SK-N-MC (cell line): ENCODE results near the gene KIRREL2.
"Not testable (repeated sequence)": the region's sequence is repeated elsewhere in the genome, so short reads cannot be mapped to it uniquely, and the experiment has no call there.

Experiments used
- DNase-seq: peaks from one replicate; pipeline ENCODE4 v3.0.0-alpha.2; 2011; ENCODE audit warnings: low read depth, low spot score
- H3K27ac ChIP-seq: fragments of 200-600 bp; sonication (generic); 2 replicates; pipeline ENCODE4 v1.5.1; 2016; ENCODE audit warnings: mixed run types
- H3K36me3 ChIP-seq: fragments of 200-600 bp; sonication (generic); 2 replicates; pipeline ENCODE4 v1.6.1; 2017; ENCODE audit warnings: antibody characterized with exemption, low read length, mixed read lengths; ENCODE audit not compliant: insufficient read depth
- H3K4me3 ChIP-seq: fragments of 200-600 bp; sonication (generic); 2 replicates; pipeline ENCODE4 v1.5.1; 2016
- H3K9ac ChIP-seq: fragments of 200-600 bp; sonication (generic); 2 replicates; pipeline ENCODE4 v1.8.0; 2017; ENCODE audit warnings: mixed run types, mixed read lengths; ENCODE audit not compliant: insufficient read length
- H3K9me3 ChIP-seq: fragments of 200-600 bp; sonication (generic); 2 replicates; pipeline ENCODE4 v1.6.1; 2017; ENCODE audit warnings: low read depth, mild to moderate bottlenecking, antibody characterized with exemption, low read length, moderate library complexity, mixed read lengths
- EZH2 ChIP-seq: fragments of 200-600 bp; sonication (generic); IDR thresholded peaks from one replicate; pipeline ENCODE4 v1.6.1; 2017; ENCODE audit warnings: antibody characterized with exemption
- FOXP2 ChIP-seq: optimal IDR thresholded peaks from 2 replicates; pipeline ENCODE3; 2011; ENCODE audit warnings: mild to moderate bottlenecking, moderate library complexity; ENCODE audit not compliant: insufficient read depth; ENCODE audit errors: extremely low read length, control extremely low read depth
- POLR2AphosphoS5 ChIP-seq: IDR thresholded peaks from 2 replicates; pipeline ENCODE4 v1.6.1; 2012; ENCODE audit warnings: mild to moderate bottlenecking, low read depth, low read length, borderline replicate concordance

KIRREL2 gene

GRCh38 chr19:35861640-35862160 lies 5.0 kb downstream of the KIRREL2 start:
- Histone ChIP-seq H3K36me3 (no peaks in the 10 kb centered on the region), H3K9me3 (no peaks in the 10 kb centered on the region), H3K4me3 (no peak overlapping the region), H3K9ac (no peak overlapping the region), H3K27ac (no peak overlapping the region)
- TF ChIP-seq POLR2AphosphoS5 (no peak), EZH2 (no peak), FOXP2 (no peak)
- DNase-seq, result no peak

- no peak for DNase-seq
- TF ChIP-seq FOXP2, result no peak
- no peak for TF ChIP-seq POLR2AphosphoS5
- no peak for TF ChIP-seq EZH2
Measured at GRCh38 chr19:35862528-35862927, 5.8 kb downstream of the KIRREL2 start.

DNA sequence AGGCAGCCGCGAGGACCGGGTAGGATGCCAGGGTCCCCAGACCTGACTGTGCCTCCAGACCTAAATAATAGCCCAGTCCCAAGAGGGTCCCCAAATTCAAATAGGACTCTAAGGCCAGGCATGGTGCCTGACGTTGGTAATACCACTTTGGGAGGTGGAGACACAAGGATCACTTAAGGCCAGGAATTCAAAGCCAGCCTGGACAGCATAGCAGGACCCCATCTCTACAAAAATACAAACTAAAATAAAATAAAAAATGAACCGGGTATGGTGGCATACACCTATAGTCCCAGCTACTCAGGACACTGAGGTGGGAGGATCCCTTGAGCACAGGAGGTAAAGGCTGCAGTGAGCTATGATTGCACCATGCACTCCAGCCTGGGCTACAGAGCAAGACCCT lies 6.3 kb downstream of the KIRREL2 start:
- Histone ChIP-seq H3K9me3 (no peaks in the 10 kb centered on the region), H3K9ac (no peak overlapping the region), H3K27ac (no peak overlapping the region), H3K4me3 (no peak overlapping the region), H3K36me3 (no peaks in the 10 kb centered on the region)
- TF ChIP-seq FOXP2, result no peak
- TF ChIP-seq EZH2, result no peak
- TF ChIP-seq POLR2AphosphoS5, result no peak
- DNase-seq, result no peak

More at GRCh38 chr19:35862528-35862927, 5.8 kb downstream of the KIRREL2 start:
- H3K4me3 ChIP-seq, result no peak overlapping the region
- no peaks in the 10 kb centered on the region for H3K9me3 ChIP-seq
- no peaks in the 10 kb centered on the region for H3K36me3 ChIP-seq
- H3K27ac ChIP-seq, result no peak overlapping the region
- H3K9ac ChIP-seq, result no peak overlapping the region

- no peaks in the 10 kb centered on the region for H3K36me3 ChIP-seq
- H3K9ac ChIP-seq, result no peak within 1 kb of the TSS
- no peaks in the 10 kb centered on the region for H3K9me3 ChIP-seq
- no peak for DNase-seq
- TF ChIP-seq POLR2AphosphoS5 (no peak), EZH2 (no peak), FOXP2 (no peak)
- H3K27ac ChIP-seq, result peak within 1 kb of the TSS; percentile 52; the same call in 1 of the 2 replicates
- peak within 1 kb of the TSS; percentile 82 for H3K4me3 ChIP-seq
Measured at GRCh38 chr19:35868172-35868822, 11.6 kb downstream of the KIRREL2 start, which contains the start of gene APLP1. APLP1 (plus strand) TSS chr19:35868574; CDS start chr19:35868637, 63 bp downstream.

GRCh38 chr19:35868823-35869326 lies 12.2 kb downstream of the KIRREL2 start:
- no peak for DNase-seq

DNA sequence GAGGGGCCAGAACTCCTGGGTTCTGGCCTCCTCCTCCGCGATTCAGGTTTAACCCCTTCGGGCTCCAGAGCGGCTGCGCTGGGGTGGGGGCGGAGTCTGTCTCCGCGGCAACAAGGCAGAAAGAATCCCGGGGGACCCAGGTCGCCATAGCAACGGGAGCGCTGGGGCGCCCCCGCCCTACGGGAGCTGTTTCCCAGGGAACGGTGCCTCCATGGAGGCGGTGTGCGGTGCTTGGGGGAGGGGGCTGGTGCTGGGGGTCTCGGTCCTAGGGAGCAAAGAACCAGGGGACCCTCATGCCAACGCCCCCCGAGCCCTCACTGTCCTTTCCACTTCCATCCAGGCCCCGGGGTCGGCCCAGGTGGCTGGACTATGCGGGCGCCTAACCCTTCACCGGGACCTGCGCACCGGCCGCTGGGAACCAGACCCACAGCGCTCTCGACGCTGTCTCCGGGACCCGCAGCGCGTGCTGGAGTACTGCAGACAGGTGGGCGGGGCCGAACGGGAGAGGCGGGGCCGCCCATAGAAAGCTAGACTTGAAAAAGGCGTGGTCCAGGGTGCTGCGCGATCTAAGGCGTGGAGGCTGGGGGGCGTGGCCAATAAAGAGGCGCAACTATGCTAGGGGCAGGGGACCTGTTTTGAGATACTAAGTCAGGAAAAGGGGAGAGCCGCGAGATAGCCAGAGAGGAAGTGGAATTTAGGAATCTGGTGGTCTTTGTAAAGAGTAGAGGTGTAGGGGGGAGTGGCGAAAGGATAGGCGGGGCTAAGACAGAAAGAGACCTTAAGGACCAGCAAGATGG lies 12.8 kb downstream of the KIRREL2 start:
- no peak overlapping the region for H3K9ac ChIP-seq
- H3K9me3 ChIP-seq, result no peaks in the 10 kb centered on the region
- TF ChIP-seq EZH2 (no peak), POLR2AphosphoS5 (peak; percentile 56; the same call in 1 of the 2 replicates)
- peak overlapping the region; percentile 52; the same call in 1 of the 2 replicates for H3K27ac ChIP-seq
- no peaks in the 10 kb centered on the region for H3K36me3 ChIP-seq
- H3K4me3 ChIP-seq, result peak overlapping the region; percentile 82
- DNase-seq, result peak; percentile 85

More at GRCh38 chr19:35868823-35869326, 12.2 kb downstream of the KIRREL2 start:
- Histone ChIP-seq H3K9ac (no peak overlapping the region), H3K36me3 (no peaks in the 10 kb centered on the region), H3K4me3 (peak overlapping the region; percentile 82), H3K9me3 (no peaks in the 10 kb centered on the region), H3K27ac (no peak overlapping the region)
- TF ChIP-seq EZH2 (no peak), FOXP2 (no peak), POLR2AphosphoS5 (no peak)

DNA sequence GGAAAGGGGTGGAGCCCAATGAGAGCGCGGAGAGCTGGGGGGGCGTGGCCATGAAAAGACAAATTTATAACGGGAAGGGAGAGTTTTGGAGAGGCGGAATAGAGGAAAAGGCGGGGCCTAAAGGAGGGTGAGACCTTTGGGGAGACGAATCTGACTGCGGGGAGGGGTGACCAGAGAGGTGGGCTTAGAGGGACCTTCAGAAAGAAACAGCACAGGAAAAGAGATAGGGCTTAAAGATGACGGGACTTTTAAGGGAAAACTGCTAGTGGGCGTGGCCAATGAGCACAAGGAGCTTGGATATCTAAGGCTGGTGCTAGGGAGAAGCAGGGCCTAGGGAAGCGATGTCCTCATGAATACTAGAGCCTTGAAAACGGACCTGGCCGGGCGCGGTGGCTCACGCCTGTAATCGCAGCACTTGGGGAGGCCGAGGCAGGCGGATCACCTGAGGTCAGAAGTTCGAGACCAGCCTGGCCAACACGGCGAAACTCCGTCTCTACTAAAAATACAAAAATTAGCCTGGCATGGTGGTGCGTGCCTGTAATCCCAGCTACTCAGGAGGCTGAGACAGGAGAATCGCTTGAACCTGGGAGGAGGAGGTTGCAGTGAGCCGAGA lies 13.5 kb downstream of the KIRREL2 start:
- not testable (repeated sequence) for H3K9me3 ChIP-seq, H3K36me3 ChIP-seq, DNase-seq, H3K27ac ChIP-seq, H3K9ac ChIP-seq
- peak overlapping the region; percentile 82 for H3K4me3 ChIP-seq

GRCh38 chr19:35870798-35871197 lies 14.1 kb downstream of the KIRREL2 start:
- H3K27ac ChIP-seq, result no peak overlapping the region
- H3K4me3 ChIP-seq, result no peak overlapping the region
- no peak overlapping the region for H3K9ac ChIP-seq
- TF ChIP-seq FOXP2 (no peak), EZH2 (no peak), POLR2AphosphoS5 (no peak)
- no peaks in the 10 kb centered on the region for H3K36me3 ChIP-seq
- DNase-seq, result no peak
- no peaks in the 10 kb centered on the region for H3K9me3 ChIP-seq
